ENCODE data around the gene THAP3. TPM values are rescaled to one million over a fixed set of nuclear protein-coding genes. Genes with fewer than 3 reads are reported as not detected.
"Not testable (repeated sequence)": the region's sequence is repeated elsewhere in the genome, so short reads cannot be mapped to it uniquely, and the experiment has no call there.

Gene THAP3
- total RNA-seq, 2 experiments from 2014 or later = 24.3 to 24.4 TPM

- H3K36me3 Mint-ChIP-seq = peaks cover 23% of the 10 kb centered on the region
- H3K4me3 Mint-ChIP-seq = no peak overlapping the region
- CTCF ChIA-PET = no interaction called here
- H3K4me1 Mint-ChIP-seq = peaks cover 51% of the 10 kb centered on the region
- no peaks in the 10 kb centered on the region for H3K9me3 Mint-ChIP-seq (ENCODE audit: low read depth)
- no peak overlapping the region for H3K27ac Mint-ChIP-seq
- no peak for DNase-seq
- ATAC-seq = no peak
- H3K27me3 Mint-ChIP-seq = no peaks in the 10 kb centered on the region
These were observed 29.5 kb upstream of the THAP3 start for GRCh38 chr1:6594977-6595740.

GRCh38 chr1:6596351-6596750 is 28.3 kb upstream of the THAP3 start:
- ATAC-seq = no peak
- Mint-ChIP-seq H3K27me3 (no peaks in the 10 kb centered on the region), H3K4me1 (peaks cover 53% of the 10 kb centered on the region), H3K4me3 (no peak overlapping the region), H3K9me3 (ENCODE audit: low read depth) (no peaks in the 10 kb centered on the region), H3K36me3 (peaks cover 27% of the 10 kb centered on the region), H3K27ac (peak overlapping the region; percentile 33)
- CTCF ChIA-PET = no interaction called here
- no peak for DNase-seq

- H3K9me3 Mint-ChIP-seq (ENCODE audit: low read depth) = no peaks in the 10 kb centered on the region
- CTCF ChIA-PET = interaction anchor here (1.4 kb wide), 1 partner anchor 43 kb away, joined by 3 read pairs; the partner anchor contains the start of genes NOL9 and TAS1R1
- peaks cover 27% of the 10 kb centered on the region for H3K36me3 Mint-ChIP-seq
- H3K4me1 Mint-ChIP-seq = peaks cover 46% of the 10 kb centered on the region
- ATAC-seq (no peak), DNase-seq (no peak)
- H3K27me3 Mint-ChIP-seq = no peaks in the 10 kb centered on the region
- H3K4me3 Mint-ChIP-seq = no peak overlapping the region
- peak overlapping the region; percentile 43 for H3K27ac Mint-ChIP-seq
These were observed 27.5 kb upstream of the THAP3 start for GRCh38 chr1:6596886-6597776.

- no peaks in the 10 kb centered on the region for H3K27me3 Mint-ChIP-seq
- H3K4me3 Mint-ChIP-seq = no peak overlapping the region
- DNase-seq = no peak
- no peaks in the 10 kb centered on the region for H3K9me3 Mint-ChIP-seq (ENCODE audit: low read depth)
- peaks cover 27% of the 10 kb centered on the region for H3K36me3 Mint-ChIP-seq
- ATAC-seq = no peak
- H3K4me1 Mint-ChIP-seq = peaks cover 40% of the 10 kb centered on the region
- H3K27ac Mint-ChIP-seq = peak overlapping the region; percentile 31
- CTCF ChIA-PET = interaction anchor here (1.4 kb wide), 1 partner anchor 43 kb away, joined by 3 read pairs; the partner anchor contains the start of genes NOL9 and TAS1R1
These were observed 26.9 kb upstream of the THAP3 start for GRCh38 chr1:6597777-6598131.

GRCh38 chr1:6599141-6599975 is 25.3 kb upstream of the THAP3 start:
- DNase-seq (peak; percentile 75), ATAC-seq (no peak)
- no peaks in the 10 kb centered on the region for H3K9me3 Mint-ChIP-seq (ENCODE audit: low read depth)
- peaks cover 42% of the 10 kb centered on the region for H3K4me1 Mint-ChIP-seq
- peak overlapping the region; percentile 94 for H3K27ac Mint-ChIP-seq
- H3K4me3 Mint-ChIP-seq = peak overlapping the region; percentile 95
- H3K27me3 Mint-ChIP-seq = no peaks in the 10 kb centered on the region
- H3K36me3 Mint-ChIP-seq = peaks cover 24% of the 10 kb centered on the region
- CTCF ChIA-PET = interaction anchor here (0.8 to 1.8 kb wide), 6 partner anchors 13 to 110 kb away, joined by 3 to 7 read pairs (median 4); partner anchors contain the start of genes NOL9 and TAS1R1

GRCh38 chr1:6599991-6600390 is 24.7 kb upstream of the THAP3 start:
- H3K27me3 Mint-ChIP-seq; ATAC-seq; DNase-seq; H3K9me3 Mint-ChIP-seq (ENCODE audit: low read depth): not testable (repeated sequence)
- Mint-ChIP-seq H3K4me3 (peak overlapping the region; percentile 95), H3K4me1 (peaks cover 42% of the 10 kb centered on the region), H3K36me3 (peaks cover 21% of the 10 kb centered on the region), H3K27ac (peak overlapping the region; percentile 94)
- CTCF ChIA-PET = interaction anchor here (0.7 to 1.8 kb wide), 9 partner anchors 12 to 110 kb away, joined by 3 to 7 read pairs (median 3); partner anchors contain the start of genes NOL9 and TAS1R1

- H3K27ac Mint-ChIP-seq = peak overlapping the region; percentile 94
- H3K36me3 Mint-ChIP-seq = peaks cover 20% of the 10 kb centered on the region
- no peaks in the 10 kb centered on the region for H3K9me3 Mint-ChIP-seq (ENCODE audit: low read depth)
- H3K4me1 Mint-ChIP-seq = peaks cover 41% of the 10 kb centered on the region
- no peaks in the 10 kb centered on the region for H3K27me3 Mint-ChIP-seq
- peak; percentile 3 for ATAC-seq
- DNase-seq = no peak
- peak overlapping the region; percentile 95 for H3K4me3 Mint-ChIP-seq
- CTCF ChIA-PET = interaction anchor here (0.7 to 2.3 kb wide), 9 partner anchors 18 to 111 kb away, joined by 3 to 10 read pairs (median 4); partner anchors contain the start of genes NOL9 and TAS1R1
These were observed 24.1 kb upstream of the THAP3 start for GRCh38 chr1:6600410-6601048.

- Mint-ChIP-seq H3K27me3 (no peaks in the 10 kb centered on the region), H3K9me3 (ENCODE audit: low read depth) (no peaks in the 10 kb centered on the region), H3K36me3 (peaks cover 18% of the 10 kb centered on the region), H3K27ac (peak overlapping the region; percentile 94), H3K4me1 (peaks cover 41% of the 10 kb centered on the region), H3K4me3 (peak overlapping the region; percentile 95)
- CTCF ChIA-PET = interaction anchor here (0.7 to 2.8 kb wide), 13 partner anchors 11 to 113 kb away, joined by 3 to 13 read pairs (median 4); partner anchors contain the start of genes DNAJC11, NOL9, PLEKHG5 and TAS1R1
- ATAC-seq = peak; percentile 51
- peak; percentile 87 for DNase-seq
These were observed 23.4 kb upstream of the THAP3 start for GRCh38 chr1:6601049-6601922.

GRCh38 chr1:6601923-6602668 is 22.6 kb upstream of the THAP3 start:
- Mint-ChIP-seq H3K36me3 (peaks cover 16% of the 10 kb centered on the region), H3K27me3 (no peaks in the 10 kb centered on the region), H3K27ac (peak overlapping the region; percentile 94), H3K9me3 (ENCODE audit: low read depth) (no peaks in the 10 kb centered on the region), H3K4me1 (peaks cover 41% of the 10 kb centered on the region), H3K4me3 (peak overlapping the region; percentile 95)
- CTCF ChIA-PET = interaction anchor here (0.8 to 2.8 kb wide), 11 partner anchors 10 to 114 kb away, joined by 3 to 13 read pairs (median 4); partner anchors contain the start of genes DNAJC11, NOL9, PHF13 and PLEKHG5
- ATAC-seq (peak; percentile 52), DNase-seq (peak; percentile 79)

GRCh38 chr1:6602669-6603237 is 21.9 kb upstream of the THAP3 start, which contains the start of gene KLHL21:
TSS of gene KLHL21 (minus strand) at chr1:6602869. CDS start at chr1:6602817, 52 bp downstream.
- Mint-ChIP-seq H3K4me3 (peak within 1 kb of the TSS; percentile 95), H3K36me3 (peaks cover 14% of the 10 kb centered on the region), H3K9me3 (ENCODE audit: low read depth) (no peaks in the 10 kb centered on the region), H3K27me3 (no peaks in the 10 kb centered on the region), H3K27ac (peak within 1 kb of the TSS; percentile 99), H3K4me1 (peaks cover 36% of the 10 kb centered on the region)
- ATAC-seq (peak; percentile 70), DNase-seq (peak; percentile 91)
- CTCF ChIA-PET = interaction anchor here (0.8 to 2.8 kb wide), 10 partner anchors 9 to 112 kb away, joined by 3 to 13 read pairs (median 4); partner anchors contain the start of genes DNAJC11, NOL9, PHF13 and PLEKHG5

Data from activated CD8-positive, alpha-beta memory T cell treated with anti-CD3 and anti-CD28 coated beads, Interleukin-2, amount 10 ng/mL, durations not matched to agents 7 days and 5 days (primary cell).